HG03354 (cell line): ENCODE data around the gene VAV3.

Experiments
- ATAC-seq: cut with Tn5 transposase; IDR thresholded peaks from one replicate; pipeline ENCODE4 v1.9.1; 2021; ENCODE audit warnings: mild to moderate bottlenecking; ENCODE audit not compliant: unreplicated experiment, poor library complexity, severe bottlenecking

Gene VAV3

DNA sequence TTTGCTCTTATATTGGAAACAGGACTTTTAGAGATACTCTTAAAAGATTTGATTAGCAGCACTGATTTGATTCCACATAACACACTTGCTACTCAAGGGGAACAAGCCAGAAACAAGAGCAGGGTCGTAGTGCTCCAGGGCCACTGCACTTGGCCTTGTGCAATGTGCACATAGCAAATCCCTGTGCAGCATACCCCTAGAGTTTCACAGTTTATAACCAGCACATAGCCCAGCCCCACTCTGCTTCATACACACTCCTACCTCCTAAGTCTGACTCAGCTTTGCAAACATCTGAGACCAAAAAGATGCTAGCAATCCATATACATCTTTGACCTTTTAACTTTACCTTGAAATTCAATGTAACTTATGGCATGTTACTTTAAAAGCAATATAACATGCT is 157.6 kb downstream of the VAV3 start:
- ATAC-seq, result no peak

DNA sequence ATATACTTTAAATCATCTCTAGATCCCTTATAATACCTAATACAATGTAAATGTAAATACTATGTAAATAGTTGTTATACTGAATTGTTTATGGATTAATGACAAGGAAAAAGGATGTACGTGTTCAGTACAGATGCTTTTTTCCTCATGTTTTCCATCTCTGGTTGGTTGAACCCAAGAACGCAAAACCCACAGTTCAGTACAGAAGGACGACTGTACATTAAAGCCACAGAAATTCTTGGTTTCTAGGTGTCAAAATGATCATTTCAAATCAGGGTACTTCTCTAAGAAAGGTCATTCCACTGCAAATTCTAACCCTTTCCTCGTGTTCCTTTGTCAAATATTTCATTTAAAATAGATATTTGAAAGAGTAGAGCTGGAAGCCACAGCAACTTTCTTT is 158.1 kb downstream of the VAV3 start:
- no peak for ATAC-seq

DNA sequence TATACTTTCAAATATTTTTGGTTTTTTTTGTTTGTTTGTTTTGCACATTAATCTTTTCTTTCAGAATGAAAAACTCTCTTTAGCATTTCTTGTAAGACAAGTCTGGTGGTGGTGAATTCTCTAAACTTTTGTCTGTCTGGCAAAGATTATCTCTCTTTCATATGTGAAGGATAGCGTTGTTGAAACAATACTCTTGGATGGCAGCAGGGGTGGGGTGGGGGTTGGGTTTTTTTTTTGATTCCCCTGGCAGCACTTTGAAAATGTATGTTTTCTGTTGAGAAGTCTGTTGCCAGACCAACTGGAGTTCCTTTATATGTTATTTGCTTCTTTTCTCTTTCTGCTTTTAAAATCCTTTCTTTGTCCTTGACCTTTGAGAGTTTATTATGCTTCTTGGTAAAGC is 160.2 kb downstream of the VAV3 start:
- ATAC-seq, result no peak

DNA sequence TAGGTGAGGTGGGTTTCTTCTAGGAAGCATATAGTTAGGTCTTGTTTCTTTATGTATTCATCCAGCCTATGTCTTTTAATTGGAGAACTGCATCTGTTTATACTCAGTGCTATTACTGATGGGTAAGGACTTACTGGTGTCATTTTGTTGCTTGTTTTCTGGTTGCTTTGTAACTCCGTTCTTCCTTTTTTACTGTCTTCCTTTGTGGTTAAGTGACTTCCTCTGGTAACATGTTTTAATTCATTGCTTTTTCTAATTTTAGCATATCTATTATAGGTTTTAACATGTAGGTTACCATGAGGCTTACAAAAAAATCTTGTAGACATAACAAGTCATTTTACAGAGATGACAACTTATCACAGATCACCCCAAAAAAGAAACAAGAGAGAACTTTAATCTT is 160.8 kb downstream of the VAV3 start:
- no peak for ATAC-seq

DNA sequence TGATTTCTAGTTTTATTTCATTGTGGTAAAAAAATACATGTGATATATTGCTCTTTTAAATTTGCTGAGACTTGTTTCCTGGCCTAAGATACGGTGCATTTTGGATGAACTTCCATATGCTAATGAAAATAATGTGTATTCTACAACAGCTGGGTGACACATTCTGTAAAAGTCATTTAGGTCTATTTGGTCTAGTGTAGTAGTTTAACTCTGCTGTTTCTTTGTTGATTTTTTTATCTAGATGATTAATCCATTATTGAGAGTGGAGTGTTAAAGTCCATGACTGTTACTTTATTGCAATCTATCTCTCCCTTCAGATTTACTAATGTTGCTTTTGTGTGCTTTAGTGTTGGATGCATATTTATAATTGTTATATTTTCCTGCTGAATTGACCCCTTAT is 161.4 kb downstream of the VAV3 start:
- no peak for ATAC-seq

DNA sequence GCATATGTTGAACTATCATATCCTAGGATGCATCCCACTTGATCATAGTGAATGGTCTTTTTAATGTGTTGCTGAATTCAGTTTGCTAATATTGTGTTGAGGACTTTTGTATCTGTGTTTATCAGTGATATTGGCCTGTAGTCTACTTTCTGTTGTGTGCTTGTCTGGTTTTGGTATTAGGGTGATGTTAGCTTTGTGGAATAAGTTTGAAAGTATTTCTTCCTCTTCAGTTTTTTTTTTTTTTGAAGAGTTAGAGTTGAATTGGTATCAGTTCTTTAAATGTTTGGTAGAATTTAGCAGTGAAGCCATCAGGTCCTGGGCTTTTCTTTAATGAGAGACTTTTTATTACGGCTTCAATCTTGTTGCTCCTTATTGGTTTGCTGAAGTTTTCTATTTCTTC is 162.3 kb downstream of the VAV3 start:
- no peak for ATAC-seq

DNA sequence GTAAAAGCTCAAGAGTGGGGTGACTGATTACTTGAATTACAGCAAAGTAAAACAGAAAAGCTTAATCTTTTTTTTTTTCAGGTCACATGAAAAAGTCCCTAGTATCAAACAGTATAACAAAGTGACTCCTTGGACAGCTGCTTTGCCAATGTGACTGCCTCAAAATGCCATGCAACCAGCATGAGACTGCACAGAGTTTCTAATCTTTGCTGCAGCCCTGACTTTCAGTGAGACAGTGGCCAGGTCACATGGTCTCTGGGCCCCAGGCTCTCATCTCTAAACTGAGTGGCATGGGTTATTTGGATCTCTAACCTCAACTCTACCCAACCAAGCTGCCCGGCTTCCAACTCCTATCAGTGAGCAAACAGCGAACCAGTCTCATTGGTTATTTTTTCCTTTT is 169.0 kb downstream of the VAV3 start:
- no peak for ATAC-seq

DNA sequence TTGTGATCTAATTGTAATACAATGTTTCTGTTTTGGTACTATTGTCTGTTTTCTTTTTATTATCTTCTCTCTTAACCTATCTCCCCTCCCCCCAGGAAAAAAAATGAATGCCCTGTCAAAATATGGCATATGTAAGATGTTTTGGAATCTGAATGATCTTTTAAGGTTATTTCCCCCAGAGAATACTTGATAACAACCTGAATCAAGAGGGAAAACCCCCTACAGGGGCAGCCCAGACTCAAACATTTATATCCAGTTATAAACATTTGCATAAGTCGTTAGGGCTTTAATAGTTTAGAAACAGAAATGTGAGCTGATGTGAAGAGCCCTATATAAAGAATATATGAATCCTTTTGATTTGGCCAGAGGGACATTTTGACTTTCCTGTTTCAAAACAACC is 169.5 kb downstream of the VAV3 start:
- no peak for ATAC-seq

DNA sequence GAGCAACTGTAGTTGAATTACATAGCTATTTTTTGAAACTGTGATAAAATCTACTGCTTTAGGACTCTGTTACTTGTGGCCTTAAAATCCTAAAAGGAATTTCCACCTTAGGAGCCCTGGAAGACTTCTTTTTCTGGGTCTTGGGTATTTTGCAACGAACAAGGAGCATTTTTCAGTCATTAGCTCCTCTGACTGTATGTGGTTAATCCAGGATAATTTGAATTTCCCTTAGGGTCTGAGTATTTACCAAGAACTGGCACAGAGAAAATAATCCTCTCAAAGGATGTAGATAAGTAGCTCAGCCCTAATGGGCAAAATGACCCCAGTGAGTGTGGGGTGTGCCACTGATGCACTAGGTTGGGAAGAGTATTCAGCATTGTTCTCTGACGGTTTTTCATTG is 170.4 kb downstream of the VAV3 start:
- ATAC-seq, result no peak

DNA sequence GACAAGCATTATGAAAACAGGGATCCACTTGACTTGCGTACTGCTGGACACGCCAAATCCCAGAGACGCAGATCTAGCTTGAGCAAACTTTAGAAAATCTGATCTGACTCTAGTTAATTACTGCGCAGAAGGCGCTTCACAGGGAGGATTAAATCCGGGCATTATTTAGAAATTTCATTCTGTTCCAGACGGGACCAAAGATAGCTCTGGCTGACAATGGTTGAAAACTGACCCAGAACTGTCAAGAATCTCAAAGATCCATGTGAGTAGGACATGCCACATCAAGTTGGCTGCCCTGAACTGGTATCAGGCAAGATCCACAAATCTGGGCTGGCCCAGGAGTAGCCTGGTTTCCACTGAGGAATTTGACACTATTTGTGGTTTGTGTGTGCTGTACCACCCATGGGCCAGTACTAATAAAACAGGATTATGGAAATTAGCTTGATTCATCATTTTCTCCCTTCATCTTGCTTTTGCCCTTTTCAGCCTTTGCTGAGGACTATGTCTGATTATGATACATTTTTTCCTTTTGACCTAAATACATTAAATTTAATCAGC is 171.0 kb downstream of the VAV3 start:
- ATAC-seq, result no peak

DNA sequence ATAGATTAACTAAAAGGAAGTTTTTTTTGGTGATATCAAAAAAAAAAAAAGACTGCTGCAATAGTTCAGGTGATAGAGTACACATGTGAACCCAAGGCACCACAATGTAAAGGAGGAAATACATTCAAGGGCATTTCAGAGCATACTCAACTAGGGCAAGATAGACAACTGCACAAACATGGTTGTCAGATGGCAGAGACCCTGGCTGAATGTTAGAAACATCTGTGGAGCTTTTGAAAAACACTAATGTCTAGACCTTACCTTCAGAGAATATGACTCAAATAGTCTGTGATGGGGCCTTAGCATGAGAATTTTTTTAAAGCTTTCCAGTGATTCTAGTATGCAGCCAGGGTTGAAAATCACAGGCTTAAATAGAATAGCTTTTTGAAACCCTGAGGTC is 173.6 kb downstream of the VAV3 start:
- no peak for ATAC-seq

DNA sequence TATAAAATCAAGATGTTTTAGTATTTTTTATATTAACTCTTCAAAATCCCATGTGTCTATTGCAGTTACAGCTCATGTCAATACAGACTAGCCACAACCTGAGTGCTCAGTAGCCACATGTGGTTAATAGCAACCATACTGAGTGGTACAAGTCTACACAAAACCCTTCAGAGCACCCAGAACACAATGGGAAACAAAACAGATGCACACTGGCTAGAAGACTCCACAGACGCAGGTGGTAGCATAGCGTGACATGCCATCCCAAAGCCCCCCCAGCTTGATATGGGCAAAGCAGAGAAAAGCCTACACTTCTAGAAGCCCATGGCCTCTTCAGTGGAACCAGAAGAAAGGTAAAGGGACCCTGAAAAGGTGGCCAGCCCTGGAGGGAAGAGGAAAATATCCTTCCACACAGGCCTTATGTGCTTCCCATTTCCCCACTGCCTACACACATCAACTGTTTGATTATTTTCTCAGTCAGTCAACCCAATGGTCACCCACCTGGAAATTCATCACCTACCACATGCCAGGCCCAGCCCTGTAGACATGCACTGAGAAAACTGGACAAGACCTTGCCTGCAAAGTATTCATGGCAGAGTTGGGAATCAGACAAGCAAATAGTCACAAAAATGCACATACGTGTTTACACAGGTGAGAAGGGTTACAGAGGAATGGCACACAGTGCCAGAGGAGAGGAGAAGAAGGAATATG is 175.0 kb downstream of the VAV3 start:
- no peak for ATAC-seq

DNA sequence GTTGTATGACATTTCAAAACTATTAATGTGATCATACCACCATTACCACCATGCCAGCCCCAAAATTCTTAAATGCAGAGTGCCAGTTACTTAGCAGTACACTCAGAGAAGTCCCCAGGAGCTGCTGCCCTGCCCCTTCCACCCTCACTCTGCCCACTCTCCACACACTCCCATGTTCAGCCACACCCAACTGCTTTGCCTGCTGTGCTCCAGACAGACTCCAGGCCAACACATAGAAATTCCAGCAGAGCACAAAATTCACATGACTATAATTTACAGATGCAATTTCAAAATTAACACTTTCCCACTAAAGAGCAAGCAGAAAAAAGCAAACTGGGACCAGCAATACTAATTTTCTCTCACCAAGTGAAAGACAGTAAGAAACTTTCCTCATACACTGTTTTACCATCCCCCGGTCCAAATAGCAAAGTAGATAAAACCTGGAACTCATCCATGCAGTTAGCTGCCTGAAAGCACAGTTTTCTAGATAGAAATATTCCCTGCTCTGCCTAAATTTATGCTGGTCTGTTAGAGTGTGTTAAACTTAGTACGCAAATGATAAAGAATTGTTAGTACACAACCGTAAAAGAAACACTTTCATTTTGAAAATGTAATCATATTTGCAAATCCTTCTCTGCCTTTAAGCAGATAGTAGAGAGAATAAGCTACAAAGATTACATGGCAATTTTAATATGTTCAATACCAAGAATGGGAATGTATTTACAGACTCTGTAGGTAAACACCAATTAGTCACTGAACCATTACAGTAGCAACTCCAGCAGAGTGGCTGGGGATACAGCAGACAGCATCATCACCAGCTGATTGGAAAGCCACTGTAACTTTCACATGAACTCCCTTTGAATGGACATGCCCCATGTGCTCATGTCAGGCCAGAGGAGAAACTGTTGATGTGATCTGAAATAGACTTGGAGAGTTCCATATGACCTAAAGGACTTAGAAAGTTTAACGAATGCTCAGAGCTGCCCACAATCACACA is 176.5 kb downstream of the VAV3 start:
- no peak for ATAC-seq

DNA sequence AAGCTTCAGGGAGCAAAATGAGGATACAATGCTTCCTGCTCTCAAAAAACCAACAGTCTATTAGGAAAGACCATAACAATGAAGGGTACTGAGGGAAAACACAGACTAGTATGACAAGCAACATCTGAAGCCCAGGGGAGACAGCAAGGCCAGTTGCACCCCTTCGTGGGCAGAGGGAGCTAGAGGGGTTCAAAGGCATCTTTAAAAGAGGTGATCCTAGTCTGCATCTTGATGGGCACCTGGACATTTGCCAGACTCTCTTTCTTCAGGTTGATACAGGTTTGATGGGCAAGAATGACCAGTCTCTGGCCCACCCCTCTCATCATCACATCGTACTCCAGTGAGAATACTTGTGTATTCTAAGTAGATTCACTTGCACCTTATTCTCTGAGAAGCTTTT is 177.7 kb downstream of the VAV3 start:
- ATAC-seq, result no peak

DNA sequence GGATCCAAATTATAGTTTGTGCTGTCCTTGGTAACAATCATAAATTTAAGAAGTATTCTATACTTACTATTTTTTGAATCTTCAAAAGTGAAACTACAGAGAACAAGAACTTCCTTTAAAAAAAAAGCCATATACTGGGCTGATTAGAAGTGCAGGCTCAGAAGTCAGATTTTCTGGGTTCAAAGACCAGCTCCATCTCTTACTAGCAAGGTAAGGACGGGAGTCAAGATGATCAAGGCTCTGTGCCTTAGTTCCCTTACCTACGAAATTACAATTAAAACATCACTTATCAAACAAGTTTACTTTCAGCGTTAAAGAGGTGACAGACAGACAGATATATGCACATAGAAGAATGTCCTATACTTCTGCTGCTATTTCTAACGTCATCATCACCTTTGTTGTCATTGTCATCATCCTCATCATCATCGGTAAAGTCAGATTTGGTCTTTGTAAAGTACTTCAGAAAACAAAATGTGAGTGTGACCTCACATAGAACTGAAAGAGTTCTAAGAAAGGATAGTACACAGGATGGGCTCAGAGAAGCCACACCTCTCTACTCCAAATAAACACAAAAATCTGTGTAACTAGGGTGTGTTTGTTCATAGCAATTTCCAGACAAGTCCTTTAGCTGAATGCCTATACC is 178.7 kb downstream of the VAV3 start:
- no peak for ATAC-seq

DNA sequence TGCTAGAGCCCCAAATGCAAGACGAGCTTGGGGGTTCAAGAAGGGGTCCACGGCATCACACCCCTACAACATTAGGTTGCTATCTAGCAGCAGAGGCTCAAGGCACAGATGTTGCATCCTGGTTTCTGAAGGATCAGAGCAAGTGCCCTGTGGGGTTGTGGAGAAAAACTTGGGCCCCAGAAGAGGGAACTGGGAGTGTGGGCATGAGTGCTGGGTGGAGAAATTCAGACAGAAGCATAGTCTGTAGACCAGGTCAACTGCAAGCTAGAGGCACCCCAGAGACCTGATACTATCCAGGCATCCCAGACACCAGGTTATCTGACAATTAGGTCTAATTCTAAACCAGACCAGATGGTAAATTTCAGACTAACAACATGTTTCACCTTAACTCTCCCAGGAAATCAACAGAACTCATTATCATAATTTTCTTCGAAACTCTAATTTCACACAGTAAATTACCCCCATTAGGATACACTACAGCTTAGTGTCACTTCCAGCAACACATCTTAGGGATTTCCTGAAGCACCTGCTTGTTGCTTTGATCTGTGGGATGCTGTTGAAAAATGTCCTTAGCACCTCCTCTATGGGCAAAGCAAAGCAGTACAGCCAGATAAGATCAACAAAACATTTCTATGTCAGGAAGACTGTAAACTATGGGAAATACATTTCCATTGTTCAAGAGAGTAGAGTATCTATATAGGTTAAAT is 179.3 kb downstream of the VAV3 start:
- ATAC-seq, result no peak

DNA sequence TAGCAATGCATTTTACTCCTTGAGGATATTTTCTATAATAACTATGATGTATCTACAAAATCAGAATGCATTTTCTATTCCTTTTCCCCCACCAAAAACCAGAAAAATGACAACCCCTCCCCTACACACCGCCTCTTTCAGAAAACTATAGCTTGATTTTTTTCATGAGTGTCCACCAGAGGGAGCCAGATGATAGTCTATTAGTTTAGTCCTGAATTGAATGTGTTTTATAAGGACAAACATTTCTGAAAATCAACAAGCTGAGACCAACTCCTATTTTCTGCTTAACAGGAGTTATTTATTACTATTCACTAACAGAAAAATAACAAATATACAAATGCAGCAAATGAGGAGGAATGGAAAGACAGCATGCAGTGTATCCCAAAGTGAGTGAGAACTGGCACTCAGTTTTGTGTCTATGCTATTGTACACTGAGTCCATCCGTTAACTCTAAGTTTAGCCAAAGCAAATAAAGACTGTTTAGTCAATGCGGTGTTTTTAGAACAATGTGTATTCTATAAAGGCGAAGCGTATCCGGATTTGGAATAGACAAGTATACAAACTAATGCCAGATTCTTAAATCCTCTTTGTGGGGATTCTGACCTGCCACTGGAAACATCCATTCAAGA is 182.6 kb downstream of the VAV3 start:
- ATAC-seq, result peak; percentile 31

DNA sequence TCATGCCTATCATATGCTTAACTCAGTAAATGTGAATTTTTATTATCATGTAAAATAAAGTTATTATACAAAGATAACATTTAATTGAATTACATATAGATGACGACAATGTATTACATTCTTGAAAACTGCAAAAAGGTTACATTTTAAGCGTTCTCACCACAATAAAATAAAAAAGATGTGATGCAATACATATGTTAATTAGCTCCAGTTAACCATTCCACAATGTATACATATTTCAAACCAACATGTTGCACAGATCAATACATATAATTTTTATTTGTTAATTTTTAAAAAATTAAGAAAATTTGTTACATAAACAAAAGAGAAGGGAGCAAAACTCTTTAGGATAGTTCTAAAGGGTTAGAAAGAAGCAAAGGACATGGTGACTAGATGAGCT is 183.7 kb downstream of the VAV3 start:
- no peak for ATAC-seq

DNA sequence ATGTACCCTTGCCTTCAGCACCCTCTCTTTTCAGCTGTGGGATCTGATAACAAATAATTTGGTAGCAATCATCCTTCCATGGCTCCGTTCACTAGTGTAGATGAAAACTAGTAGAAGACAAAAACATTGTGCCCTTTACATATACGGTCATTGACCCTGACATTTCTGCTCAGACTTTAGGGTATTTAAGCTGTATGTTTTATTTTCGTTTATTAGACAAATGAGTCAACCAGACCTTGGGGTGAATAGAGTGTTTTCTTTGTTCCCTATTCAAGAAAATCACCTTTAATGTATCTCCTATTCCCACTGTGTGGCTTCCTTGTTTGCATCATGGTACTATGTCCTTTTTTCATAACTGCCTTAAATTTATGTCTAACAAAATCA is 187.3 kb downstream of the VAV3 start:
- no peak for ATAC-seq
